COLO668 (cell line): ENCODE data around the gene MOV10L1.
A peak's percentile ranks its signal among the peaks of the same experiment; 100 is the strongest.

ENCODE experiments used
- DNase-seq: peaks from one replicate; lab custom pipeline; 2025; ENCODE audit not compliant: unreplicated experiment; lab: John Stamatoyannopoulos, UW

The MOV10L1 gene

GRCh38 chr22:50184902-50185374, 95.1 kb downstream of the MOV10L1 start:
- no peak for DNase-seq

DNA sequence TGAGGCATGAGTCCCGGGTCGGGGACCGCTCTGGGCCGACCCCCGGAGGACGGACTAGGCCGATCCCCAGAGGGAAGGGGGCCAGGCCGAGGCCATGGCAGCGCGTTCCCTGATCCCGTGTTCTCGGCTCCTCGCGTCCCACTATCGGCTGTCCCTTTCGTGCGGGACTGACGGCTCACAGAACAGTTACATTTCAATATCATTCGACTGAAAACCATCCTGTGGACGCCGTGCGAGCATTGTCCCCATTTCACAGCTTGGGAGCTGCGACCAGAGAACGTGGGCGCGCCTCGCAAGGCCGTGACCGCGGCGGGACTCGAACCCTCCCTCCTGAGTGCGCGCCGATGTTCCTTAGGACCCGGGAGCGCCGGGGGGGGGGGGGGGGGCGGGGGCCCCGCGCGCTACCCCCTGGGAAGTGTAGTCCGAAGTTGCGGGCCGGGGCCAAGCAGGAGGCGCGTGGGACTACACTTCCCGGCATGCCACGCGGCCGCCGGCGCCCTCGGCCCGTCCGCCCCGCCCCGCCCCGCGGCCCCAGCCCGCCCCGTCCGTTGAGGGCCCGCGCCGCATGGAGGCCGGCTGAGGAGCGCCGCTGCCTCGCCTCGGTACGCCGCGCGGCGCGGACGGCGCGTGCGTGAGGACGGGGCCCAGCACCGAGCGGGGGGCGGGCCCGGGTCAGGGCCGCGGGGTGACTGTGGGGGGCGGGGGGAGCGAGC, 95.7 kb downstream of the MOV10L1 start, which contains the start of gene TRABD:
Gene TRABD, plus strand, starts transcription at position 539 of the 713 bp plus-strand sequence. CDS start 7,148 bp downstream, outside the sequence.
- DNase-seq, result peak; percentile 97

- DNase-seq, result peak; percentile 21
Measured at GRCh38 chr22:50186181-50186714, 96.4 kb downstream of the MOV10L1 start.

GRCh38 chr22:50186761-50187523, 97.1 kb downstream of the MOV10L1 start:
- DNase-seq, result peak; percentile 58

DNA sequence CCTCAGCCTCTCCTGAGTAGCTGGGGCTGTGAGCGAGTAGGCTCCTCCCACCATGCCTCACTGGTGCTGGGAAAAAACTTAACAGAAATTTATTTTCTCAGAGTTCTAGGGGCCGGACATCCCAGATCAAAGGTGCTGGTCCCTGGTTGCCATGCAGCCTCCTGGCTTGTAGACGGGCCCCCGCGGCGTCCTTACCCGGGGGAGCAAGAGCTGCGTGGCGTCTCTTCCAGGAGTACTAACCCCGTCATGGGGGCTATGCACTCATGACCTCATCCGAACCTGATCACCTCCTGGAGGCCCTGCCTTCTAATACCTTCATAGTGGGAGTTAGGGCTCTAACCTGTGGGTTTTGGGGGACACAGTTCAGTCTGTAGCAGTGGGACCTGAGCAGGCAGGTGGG, 98.5 kb downstream of the MOV10L1 start:
- no peak for DNase-seq

- peak; percentile 43 for DNase-seq
Measured at GRCh38 chr22:50189184-50189848, 99.5 kb downstream of the MOV10L1 start.

- DNase-seq, result no peak
Measured at GRCh38 chr22:50189849-50190181, 100.0 kb downstream of the MOV10L1 start.

GRCh38 chr22:50190182-50190940, 100.6 kb downstream of the MOV10L1 start:
- peak; percentile 15 for DNase-seq

- DNase-seq, result no peak
Measured at GRCh38 chr22:50190941-50191741, 101.3 kb downstream of the MOV10L1 start.

- no peak for DNase-seq
Measured at GRCh38 chr22:50192436-50193204, 102.8 kb downstream of the MOV10L1 start.

DNA sequence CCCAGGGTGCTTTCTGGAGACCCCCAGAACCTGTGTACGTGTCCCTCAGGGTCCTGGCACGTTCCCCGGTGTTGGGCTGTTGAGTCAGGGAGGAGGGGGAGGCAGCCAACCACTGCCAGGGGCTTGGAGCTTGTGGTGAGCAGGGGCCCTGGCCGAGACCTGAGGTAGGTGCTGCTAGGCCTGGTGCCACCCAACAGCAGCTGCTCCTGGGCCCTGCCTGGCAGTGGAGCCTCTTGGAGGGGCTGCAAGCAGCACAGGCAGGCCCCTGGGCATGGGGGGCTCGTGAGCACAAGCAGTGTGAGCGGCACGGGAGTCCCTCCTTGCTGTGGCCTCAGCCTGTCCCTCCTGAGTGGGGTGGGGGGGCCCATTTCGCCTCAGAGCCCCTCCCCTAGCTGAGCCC, 103.8 kb downstream of the MOV10L1 start:
- DNase-seq, result no peak

- DNase-seq, result no peak
Measured at GRCh38 chr22:50194037-50194805, 104.4 kb downstream of the MOV10L1 start.

DNA sequence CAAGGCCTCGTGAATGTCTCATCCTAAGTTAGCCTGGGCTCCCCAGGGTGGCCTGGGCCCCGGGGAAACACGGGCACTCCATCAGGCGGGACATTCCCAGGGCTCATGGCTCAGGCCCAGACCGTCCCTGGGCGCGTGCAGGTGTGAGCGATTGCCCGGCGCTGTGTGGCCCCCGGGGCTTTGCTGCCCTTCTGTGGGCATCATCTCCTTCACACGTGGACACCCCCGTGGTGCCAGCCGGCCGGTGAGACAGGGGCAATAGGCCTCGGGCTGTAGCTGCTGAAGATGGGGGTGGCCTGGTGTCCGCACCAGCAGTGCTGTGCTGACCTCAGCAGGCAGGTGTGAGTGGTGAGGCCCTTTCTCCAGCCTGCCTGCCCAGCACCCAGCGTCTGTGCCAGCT, 106.5 kb downstream of the MOV10L1 start:
- DNase-seq, result no peak

DNA sequence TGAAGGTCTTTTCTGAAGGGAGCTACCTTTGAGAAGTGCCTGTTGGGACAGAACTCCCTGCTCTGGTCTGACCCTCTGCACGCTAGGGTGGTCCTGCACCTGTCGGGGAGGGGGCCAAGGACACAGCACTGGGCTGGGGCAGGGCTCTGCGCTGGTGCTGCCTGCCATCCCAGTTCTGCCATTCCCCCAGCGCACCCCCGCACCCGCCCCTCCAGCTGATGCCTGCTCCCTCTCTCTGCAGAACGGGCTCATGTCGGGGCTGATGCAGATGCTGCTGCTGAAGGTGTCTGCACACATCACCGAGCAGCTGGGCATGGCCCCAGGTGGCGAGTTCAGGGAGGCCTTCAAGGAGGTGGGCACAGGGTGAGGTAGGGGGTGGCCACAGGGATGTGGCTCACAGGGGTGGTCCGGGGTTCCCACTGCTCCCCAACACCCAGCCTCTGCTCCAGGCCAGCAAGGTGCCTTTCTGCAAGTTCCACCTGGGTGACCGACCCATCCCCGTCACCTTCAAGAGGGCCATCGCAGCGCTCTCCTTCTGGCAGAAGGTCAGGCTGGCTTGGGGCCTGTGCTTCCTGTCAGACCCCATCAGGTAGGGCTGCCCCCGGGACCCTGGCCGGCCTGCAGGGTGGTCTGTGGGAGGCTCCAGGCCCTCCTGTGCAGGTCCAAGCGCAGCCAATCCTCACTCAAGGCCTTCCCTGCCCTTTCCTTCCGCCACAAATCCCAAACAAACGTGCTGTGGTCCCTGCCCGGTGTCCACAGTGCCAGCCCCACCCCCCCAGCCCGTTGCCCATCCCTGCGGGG, 107.4 kb downstream of the MOV10L1 start:
- DNase-seq, result no peak

GRCh38 chr22:50197856-50198623, 108.2 kb downstream of the MOV10L1 start:
- DNase-seq, result no peak

- no peak for DNase-seq
Measured at GRCh38 chr22:50198624-50199017, 108.8 kb downstream of the MOV10L1 start.

DNA sequence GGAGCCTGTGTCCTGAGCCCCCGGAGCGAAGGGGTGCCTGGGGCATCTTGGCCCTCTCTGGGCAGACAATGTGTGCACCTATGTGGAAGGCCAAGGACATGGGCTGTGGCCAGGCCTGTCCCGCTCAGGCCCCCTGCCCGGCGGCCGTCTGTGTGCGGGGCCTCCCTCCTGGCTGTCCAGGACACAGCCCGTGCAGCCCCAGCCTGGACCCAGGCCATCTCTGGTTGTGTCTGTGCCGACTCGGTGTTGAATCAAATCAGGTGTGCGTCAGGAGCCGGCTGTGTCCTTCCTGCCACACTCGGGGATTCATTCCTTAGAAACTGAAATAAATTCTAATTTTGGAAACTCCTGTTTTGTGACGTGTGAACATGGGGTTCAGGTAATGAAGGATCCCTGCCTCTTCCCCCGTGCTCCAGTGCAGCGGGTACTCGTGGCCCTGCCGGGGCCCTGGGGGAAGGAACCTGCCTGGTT, 109.5 kb downstream of the MOV10L1 start:
- no peak for DNase-seq
